ENCODE results near the gene MAOA.
A peak's percentile ranks its signal among the peaks of the same experiment; 100 is the strongest.
"Not testable (repeated sequence)": the region's sequence is repeated elsewhere in the genome, so short reads cannot be mapped to it uniquely, and the experiment has no call there.

MAOA gene

DNA sequence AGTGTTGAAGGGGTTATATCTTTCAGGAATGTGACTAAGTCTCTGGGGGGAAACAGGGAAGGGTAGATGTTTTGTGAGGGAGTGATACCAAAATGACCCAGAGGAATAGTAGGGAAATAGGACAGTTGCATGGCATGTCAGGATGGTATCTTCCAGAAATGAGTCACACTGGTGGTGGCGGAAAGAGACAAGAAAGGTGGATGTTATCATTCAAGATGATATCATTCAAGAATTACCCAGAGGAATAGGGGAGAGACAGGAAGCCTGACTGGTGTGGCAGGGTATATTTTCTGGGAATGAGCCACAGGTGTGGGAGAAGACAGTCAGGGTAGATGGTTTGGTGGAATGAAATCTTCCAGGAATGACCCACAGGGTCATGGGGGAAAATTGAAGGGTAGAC lies 61.1 kb downstream of the MAOA start:
- no peak for DNase-seq (ENCODE audit: low spot score)

DNA sequence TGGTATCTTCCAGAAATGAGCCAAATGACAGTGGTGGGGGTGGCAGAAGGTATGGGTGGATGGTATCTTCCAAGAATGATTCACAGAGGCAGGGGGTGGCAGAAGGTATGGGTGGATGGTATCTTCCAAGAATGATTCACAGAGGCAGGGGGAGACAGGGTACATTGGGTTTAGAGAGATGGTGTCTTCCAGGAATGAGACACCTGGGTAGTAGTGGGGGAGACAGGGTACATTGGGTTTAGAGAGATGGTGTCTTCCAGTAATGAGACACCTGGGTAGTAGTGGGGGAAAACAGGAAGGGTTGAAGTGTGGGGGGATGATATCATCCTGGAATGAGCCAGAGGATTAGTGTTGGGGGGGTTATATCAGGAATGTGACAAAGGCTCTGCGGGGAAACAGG lies 62.0 kb downstream of the MAOA start:
- no peak for DNase-seq (ENCODE audit: low spot score)

DNA sequence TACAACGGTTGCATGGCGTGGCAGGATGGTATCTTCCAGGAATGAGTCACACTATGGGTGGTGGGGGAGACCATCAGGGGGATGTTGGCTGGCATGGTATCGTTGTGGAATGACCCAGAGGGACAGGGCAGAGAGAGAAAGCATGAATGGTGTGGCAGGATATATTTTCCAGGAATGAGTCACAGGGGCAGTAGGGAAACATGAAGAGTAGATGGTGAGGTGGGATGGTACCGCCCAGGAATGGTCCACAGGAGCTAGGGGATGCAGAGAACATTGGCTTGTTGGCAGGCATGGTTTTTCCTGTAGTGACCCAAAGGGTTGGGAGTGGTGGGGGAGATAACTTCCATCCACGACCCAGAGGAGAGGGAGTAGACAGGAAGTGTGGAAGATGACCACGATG lies 62.4 kb downstream of the MAOA start:
- DNase-seq (ENCODE audit: low spot score), result no peak

DNA sequence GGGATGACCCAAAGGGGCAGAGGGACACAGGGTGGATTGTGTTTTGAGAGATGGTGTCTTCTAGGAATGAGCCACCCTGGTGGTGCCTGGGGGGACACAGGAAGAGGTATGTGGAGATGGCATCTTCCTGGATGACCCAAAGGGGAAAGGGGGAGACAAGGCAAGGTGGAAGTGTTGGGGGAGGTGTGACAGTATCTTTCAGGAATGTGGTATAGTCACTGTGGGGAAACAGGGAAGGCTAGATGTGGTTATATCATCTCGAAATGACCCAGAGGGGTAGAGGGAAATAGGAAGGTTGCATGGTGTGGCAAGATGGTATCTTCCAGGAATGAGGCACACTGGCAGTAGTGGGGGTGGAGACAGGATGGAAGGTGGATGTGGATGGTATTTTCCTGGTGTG lies 62.9 kb downstream of the MAOA start:
- DNase-seq (ENCODE audit: low spot score), result no peak

DNA sequence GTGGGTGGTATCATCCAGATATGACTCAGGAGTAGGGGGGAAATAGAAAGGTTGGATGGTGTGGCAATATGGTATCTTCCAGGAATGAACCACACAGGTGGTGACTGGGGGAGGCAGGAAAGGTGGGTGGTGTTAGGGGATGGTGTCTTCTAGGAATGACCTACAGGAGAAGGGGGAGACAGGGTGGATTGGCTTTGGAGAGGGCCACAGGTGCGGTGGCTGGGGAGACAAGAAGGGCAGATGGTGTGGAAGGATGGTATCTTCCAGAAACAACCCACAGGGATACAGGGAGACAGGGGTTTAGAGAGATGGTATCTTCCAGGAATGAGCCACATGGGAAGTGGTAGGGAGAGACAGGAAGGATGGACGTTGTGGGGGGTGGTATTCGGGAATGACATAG lies 64.0 kb downstream of the MAOA start:
- no peak for DNase-seq (ENCODE audit: low spot score)

DNA sequence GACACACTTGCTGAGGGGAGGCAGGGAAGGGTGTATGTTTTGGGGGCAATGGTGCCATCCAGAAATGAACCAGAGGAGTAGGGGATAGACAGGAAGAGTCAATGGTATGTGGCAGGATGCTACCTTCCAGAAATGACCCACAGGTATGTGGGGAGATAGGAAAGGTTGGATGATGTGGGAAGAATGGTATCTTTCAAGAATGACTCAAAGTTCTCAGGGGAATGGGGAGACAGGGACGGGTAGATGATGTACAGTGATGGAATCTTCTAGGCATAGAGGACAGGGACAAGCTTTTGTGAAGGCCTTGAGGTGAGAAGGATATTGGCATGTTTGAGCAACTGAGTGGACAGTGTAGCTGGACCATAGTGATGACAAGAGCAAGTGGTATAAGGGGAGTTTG lies 64.9 kb downstream of the MAOA start:
- no peak for DNase-seq (ENCODE audit: low spot score)

DNA sequence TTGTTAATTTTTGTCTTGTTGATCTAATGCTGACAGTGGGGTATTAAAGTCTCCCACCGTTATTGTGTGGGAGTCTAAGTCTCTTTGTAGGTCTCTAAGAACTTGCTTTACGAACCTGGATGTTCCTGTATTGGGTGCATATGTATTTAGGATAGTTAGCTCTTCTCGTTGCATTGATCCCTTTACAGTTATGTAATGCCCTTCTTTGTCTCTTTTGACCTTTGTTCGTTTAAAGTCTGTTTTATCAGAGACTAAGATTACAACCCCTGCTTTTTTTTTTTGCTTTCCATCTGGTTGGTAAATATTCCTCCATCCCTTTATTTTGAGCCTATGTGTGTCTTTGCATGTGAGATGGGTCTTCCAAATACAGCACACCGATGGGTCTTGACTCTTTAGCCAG lies 69.1 kb downstream of the MAOA start:
- not testable (repeated sequence) for DNase-seq (ENCODE audit: low spot score)

DNA sequence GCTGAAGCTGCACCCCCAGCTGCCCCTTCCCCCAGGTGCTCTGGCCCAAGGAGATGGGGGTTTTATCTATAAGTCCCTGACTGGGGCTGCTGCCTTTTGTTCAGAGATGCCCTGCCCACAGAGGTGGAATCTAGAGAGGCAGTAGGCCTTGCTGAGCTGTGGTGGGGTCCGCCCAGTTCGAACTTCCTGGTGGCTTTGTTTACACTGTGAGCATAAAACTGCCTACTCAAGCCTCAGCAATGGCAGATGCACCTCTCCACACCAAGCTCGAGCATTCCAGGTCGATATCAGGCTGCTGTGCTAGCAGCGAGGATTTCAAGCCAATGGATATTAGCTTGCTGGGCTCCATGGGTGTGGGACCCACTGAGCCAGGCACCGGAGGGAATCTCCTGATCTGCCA lies 71.2 kb downstream of the MAOA start:
- not testable (repeated sequence) for DNase-seq (ENCODE audit: low spot score)

DNA sequence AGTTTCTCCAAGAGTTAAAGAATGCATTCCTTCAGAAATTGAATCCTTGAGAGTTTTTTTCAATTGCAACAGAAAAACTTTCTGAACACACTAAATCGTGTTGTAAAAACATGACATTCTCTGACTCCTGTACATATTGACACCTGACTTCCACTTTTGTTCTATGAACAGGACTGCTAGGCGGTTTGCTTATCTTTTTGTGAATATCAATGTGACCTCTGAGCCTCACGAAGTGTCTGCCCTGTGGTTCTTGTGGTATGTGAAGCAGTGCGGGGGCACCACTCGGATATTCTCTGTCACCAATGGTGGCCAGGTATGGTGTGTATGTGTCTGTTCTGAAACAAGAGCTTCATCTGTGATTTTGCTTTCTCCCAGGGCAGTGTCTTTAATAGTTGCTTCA lies 71.9 kb downstream of the MAOA start:
- DNase-seq (ENCODE audit: low spot score), result no peak

DNA sequence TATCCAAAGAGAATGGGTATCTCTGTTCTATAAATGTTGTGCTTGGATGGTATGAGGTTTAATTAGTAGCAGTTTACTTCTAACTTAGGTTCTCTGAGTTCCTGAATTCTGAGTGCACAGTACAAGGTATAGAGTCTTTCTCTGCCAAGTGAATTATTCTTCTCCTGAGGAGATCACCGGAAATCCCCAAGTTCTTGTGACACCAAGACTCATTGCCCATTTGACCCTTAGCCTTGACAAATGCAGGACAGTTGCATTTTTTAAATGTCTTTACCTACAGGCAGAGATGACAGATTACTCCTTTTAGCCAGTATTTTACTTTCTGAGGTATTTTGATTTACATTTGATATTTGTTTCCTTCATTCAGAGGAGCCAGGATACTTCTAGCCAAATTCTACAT lies 72.9 kb downstream of the MAOA start:
- no peak for DNase-seq (ENCODE audit: low spot score)

DNA sequence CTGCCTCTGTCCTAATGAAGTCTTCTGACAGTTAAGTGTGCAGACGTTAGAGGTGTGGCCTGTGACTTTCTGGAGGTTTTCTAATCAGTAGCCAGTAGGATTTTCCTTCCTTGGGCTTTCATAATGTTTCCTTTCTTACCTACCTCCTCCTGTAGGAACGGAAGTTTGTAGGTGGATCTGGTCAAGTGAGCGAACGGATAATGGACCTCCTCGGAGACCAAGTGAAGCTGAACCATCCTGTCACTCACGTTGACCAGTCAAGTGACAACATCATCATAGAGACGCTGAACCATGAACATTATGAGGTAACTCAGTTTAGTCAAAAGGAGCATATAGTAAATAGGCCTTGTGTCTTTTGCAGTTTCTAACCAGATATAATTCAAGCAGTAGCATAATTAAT lies 75.0 kb downstream of the MAOA start:
- no peak for DNase-seq (ENCODE audit: low spot score)

DNA sequence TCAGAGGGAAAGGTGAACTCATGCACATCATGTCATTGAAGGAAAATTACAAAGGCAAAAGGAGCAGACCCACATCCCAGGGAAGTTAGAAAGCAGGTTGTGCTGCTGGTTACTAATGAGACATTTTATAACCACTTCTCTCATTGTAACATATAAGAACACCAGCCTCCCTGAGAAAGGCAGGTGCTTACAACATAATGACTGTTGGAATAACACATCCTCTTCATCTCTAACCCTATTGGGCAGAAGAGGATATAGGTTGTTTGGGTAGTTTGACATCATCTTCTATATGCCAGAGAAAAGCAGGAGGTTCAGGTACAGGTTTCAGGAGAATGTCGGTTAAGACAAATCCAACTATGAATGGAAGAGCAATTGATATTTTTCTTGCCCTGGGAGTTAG lies 77.6 kb downstream of the MAOA start:
- DNase-seq (ENCODE audit: low spot score), result no peak

DNA sequence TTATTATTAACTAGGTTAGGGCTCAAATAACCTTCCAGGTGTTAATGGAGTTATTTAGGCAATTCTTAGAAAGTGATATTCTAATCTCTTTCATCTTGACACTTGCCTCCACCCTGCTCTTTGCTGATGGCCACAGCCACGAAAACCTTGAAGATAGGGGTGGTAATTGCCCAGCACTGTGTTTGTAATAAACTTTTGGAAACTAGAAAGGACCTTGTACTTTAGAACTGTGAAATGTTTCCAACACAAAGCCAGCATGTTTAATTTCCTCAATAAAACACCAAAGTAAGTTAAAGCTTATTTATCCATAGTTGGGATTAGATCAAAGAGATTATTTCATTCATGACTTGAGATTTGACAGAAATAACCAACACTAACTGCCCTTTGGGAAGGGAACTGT lies 78.3 kb downstream of the MAOA start:
- DNase-seq (ENCODE audit: low spot score), result no peak

DNA sequence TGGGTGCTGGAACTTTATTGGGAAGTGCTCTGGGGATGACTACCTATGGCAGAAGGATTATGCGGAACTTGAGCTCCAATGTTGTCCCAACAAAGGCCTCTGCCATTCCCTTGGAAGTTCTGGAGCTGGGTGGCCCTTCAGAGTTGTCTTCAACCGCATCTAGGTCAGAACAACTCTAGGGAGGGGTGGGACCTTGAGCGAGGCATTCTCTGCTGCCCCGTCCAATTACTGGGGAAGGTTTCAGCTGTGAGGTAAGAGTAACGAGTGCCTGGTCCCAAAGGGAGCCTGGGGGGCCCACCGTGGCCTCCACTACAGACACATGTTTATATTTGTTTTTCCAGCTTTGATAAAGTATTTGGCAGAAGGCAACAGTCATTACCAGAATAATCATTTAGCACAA lies 79.4 kb downstream of the MAOA start:
- DNase-seq (ENCODE audit: low spot score), result no peak

DNA sequence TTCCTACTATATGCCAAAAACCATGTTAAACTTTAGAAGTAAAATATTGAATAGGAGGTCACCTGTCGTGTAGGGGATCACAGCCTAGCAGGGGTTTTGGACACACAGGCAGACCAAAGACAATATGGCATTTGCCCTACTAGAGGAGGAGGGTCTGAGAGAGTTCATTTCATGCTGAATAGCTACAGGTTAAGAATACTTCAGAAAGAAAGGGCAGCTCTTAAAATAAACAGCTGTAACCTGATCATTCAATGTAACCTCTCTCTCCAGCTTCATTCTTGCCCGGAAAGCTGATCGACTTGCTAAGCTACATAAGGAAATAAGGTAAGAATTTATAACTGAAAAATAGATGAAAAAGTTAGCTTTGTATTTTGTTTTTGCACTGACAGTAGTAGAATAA lies 79.9 kb downstream of the MAOA start:
- DNase-seq (ENCODE audit: low spot score), result no peak

DNA sequence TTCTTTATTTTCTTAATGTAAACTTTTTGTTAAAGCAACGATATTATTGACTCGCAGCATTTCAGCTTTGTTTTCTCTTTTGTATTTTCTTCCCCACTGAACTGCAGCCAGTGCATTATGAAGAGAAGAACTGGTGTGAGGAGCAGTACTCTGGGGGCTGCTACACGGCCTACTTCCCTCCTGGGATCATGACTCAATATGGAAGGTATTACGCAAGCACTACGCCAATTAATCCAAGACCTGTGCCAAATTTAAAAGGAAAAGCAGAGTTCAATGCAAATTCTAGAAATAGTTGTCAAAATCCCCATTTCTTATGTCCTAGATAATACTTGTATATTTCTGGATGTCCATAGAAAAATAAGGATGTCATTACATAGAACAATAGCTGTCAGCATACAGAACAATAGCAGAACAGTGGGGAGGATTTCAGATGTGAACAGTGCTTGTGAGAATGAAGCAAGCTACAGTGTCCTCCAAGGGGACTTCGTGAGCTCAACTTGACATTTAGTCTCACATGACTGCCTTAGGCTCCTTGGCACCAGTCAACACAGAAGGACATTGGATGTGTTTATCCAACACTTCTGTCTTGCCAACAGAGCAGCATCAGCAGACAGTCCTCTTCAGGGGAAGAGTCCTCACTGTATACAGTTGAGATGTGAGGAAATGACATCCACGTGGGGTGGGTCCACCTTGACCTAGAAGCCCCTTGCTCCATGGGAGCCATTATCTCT lies 85.9 kb downstream of the MAOA start:
- DNase-seq (ENCODE audit: low spot score), result no peak

DNA sequence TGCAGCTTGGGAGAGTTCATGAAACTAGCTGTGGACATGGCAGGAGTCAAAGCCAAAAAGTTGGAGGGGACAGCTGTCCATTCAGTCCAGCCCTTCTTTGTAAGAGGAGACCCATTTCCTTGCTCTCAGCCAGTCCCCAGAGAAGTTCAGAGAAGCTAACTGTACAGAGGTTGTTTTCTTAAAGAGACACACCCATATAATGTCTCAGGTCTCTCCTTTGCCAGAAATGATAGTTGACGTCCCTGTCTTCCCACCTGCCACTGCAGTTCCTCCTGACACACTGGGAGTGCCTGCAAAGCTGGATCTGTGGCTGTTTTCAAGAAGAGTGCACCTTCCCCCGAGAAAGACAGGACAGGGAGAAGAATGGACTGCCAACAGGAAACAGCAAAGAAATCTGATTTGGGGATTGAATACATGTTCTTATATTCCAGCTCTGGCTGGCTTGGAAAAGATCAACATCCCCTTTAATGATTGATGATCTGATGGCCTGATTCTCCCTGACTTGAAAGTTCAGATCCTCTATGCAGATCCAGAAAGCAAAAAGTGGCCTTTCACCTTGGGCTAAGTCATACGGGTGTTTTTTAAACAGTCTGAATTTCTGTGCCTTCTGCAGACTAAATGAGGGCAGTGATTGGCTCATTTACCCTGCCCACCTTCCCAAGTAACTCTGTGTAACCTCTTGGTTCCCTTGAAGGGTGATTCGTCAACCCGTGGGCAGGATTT lies 87.2 kb downstream of the MAOA start:
- DNase-seq (ENCODE audit: low spot score), result no peak

DNA sequence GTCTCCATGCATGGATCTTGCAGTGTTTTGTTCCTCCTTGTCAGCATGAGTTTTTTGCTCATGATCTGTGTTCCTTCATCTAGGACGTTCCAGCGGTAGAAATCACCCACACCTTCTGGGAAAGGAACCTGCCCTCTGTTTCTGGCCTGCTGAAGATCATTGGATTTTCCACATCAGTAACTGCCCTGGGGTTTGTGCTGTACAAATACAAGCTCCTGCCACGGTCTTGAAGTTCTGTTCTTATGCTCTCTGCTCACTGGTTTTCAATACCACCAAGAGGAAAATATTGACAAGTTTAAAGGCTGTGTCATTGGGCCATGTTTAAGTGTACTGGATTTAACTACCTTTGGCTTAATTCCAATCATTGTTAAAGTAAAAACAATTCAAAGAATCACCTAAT lies 88.2 kb downstream of the MAOA start:
- no peak for DNase-seq (ENCODE audit: low spot score)

DNA sequence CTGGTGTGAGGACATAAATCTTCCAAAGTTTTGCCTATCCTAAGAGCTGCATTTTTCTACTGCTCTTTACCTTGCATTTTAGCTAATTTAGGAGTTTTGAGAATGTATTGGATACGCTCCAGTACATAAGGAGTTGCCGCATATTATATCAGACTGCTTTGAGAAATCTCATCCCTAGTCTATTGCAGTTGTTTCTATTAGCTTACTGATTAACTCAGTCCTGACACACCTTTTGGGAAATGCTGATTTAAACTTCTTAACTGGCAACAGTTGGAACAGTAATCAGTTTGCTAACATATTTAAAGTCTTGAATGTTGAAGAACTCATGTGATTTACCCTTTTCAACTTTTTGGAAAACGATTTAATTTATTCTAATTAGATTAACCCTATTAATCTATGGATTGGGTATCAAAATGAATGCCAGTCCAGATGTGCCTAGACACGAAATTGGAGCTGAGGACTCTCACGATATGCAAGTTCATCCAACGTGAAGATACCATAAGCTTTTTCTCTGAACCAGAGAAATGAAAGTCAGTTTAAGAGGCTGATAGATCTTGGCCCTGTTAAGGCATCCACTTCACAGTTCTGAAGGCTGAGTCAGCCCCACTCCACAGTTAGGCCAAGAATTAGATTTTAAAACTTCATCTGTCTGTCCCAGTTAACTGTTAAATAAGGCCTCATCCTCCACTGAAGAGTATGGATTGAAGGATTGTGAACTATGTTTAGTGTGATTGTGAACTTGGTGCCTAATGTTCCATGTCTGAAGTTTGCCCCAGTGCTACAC lies 90.0 kb downstream of the MAOA start:
- DNase-seq (ENCODE audit: low spot score), result no peak

DNA sequence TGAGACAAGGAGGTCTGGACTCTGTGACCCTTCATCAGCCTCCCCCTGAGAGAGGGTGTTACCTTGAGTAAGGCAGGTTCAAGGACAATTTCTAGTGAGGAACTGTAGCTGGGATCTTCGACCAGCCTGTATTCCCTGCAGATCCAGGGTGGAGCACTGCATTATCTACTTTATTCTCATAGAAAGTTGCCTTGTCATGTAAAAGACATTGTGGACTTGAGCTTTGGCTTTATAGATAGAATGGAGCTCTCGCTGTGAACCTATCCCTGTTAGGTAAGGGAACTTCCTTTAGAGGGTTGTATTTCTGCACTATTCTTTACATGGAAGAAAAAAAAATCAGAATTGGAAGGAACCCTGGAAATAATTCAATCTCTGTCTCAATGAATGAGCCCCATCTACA lies 91.4 kb downstream of the MAOA start:
- no peak for DNase-seq (ENCODE audit: low spot score)

DNA sequence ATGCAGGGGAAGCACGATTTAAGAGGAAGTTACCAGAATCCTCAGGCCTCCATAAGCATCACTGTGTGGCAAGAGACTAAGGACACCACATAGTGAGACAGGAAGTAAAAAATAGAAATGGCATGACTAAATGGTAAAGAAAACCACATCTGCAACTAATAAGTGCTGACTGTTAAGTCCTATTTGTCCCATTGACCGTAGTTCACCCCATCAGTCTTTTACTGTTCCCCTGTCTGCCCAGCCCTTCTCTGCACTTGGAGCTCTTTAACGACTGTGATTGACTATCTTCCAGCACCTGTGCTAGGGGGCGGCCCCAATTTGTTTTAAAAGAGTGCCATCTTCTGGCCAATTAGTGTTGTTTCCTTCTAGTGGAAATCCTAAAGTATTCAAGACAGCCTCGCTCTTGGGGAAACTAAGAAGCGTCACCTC lies 94.2 kb downstream of the MAOA start:
- DNase-seq (ENCODE audit: low spot score), result peak; percentile 6

DNA sequence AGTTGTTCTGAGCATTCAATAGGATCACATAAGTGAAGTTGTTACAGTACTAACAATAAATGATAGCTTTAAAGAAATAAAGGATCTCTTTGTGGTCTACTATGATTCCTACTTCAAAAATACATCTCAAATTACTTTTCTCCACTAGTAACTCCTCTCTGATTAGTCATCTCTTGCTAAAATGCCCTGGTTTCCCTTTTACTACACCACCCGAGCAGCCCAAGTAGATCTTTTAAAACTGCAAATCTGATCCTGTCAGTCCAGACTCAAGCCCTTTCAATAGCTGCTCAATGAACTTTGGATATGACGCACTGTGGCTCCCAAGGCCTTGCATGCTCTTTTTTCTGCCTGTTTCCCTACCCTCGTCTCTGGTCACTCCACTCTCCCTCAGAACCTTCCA lies 97.5 kb downstream of the MAOA start:
- DNase-seq (ENCODE audit: low spot score), result no peak

DNA sequence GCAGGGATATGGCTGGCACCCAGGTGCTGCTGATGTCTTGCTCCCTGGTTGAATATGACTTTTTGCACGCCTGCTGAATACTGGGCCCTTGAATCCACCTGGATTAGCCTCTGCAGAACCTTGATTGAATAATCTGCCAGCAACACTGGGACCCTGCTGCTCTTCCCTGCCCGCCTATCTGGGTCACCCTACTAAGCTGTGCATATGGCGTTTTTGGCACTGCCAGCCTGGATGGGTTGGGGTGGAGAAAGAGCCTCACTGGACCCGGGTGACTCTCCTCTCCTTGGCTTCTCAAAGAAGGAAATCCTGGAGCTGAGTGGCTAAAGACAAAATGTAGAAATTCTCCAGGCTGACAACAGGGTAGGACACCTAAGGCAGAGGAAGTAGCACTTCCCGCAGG lies 100.0 kb downstream of the MAOA start:
- DNase-seq (ENCODE audit: low spot score), result no peak

All from HuH-7 (cell line).